Measurements from ENCODE around the gene COL20A1.

The COL20A1 gene

GRCh38 chr20:63261060-63261794 is 31.8 kb upstream of the COL20A1 start:
- no peaks in the 10 kb centered on the region for H3K4me1 ChIP-seq (ENCODE audit: control insufficient read depth in 2 of 2, insufficient read depth in 2 of 2, low read length in 2 of 2)
- H3K36me3 ChIP-seq (ENCODE audit: control insufficient read depth in 2 of 2, insufficient read depth in 2 of 2, low read length in 2 of 2): no peaks in the 10 kb centered on the region
- no peak overlapping the region for H3K4me3 ChIP-seq (ENCODE audit: low read length in 2 of 2)
- peaks cover 4 to 5% of the 10 kb centered on the region in 2 donors for H3K27me3 ChIP-seq (ENCODE audit: control insufficient read depth in 2 of 2, insufficient read depth in 2 of 2, low read length in 2 of 2)
- no peaks in the 10 kb centered on the region for H3K9me3 ChIP-seq (ENCODE audit: control insufficient read depth in 2 of 2, low read length in 2 of 2)
- no peak overlapping the region for H3K27ac ChIP-seq (ENCODE audit: low read depth in 2 of 2, low read length in 2 of 2)
- H3K9ac ChIP-seq (ENCODE audit: low read depth in 1 of 2, low read length in 2 of 2): no peak overlapping the region

- no peaks in the 10 kb centered on the region for H3K36me3 ChIP-seq (ENCODE audit: control insufficient read depth in 2 of 2, insufficient read depth in 2 of 2, low read length in 2 of 2)
- no peaks in the 10 kb centered on the region for H3K4me1 ChIP-seq (ENCODE audit: control insufficient read depth in 2 of 2, insufficient read depth in 2 of 2, low read length in 2 of 2)
- peaks cover 3 to 4% of the 10 kb centered on the region in 2 donors for H3K27me3 ChIP-seq (ENCODE audit: control insufficient read depth in 2 of 2, insufficient read depth in 2 of 2, low read length in 2 of 2)
- no peak overlapping the region for H3K27ac ChIP-seq (ENCODE audit: low read depth in 2 of 2, low read length in 2 of 2)
- no peak overlapping the region for H3K4me3 ChIP-seq (ENCODE audit: low read length in 2 of 2)
- no peaks in the 10 kb centered on the region for H3K9me3 ChIP-seq (ENCODE audit: control insufficient read depth in 2 of 2, low read length in 2 of 2)
- no peak overlapping the region for H3K9ac ChIP-seq (ENCODE audit: low read depth in 1 of 2, low read length in 2 of 2)
These were observed 31.0 kb upstream of the COL20A1 start for GRCh38 chr20:63261795-63262528.

GRCh38 chr20:63262836-63263235 is 30.1 kb upstream of the COL20A1 start:
- Histone ChIP-seq H3K4me3 (ENCODE audit: low read length in 2 of 2) (no peak overlapping the region), H3K27ac (ENCODE audit: low read depth in 2 of 2, low read length in 2 of 2) (no peak overlapping the region), H3K36me3 (ENCODE audit: control insufficient read depth in 2 of 2, insufficient read depth in 2 of 2, low read length in 2 of 2) (no peaks in the 10 kb centered on the region), H3K27me3 (ENCODE audit: control insufficient read depth in 2 of 2, insufficient read depth in 2 of 2, low read length in 2 of 2) (peaks cover under 1 to 7% of the 10 kb centered on the region in 2 donors), H3K9ac (ENCODE audit: low read depth in 1 of 2, low read length in 2 of 2) (no peak overlapping the region), H3K4me1 (ENCODE audit: control insufficient read depth in 2 of 2, insufficient read depth in 2 of 2, low read length in 2 of 2) (no peaks in the 10 kb centered on the region), H3K9me3 (ENCODE audit: control insufficient read depth in 2 of 2, low read length in 2 of 2) (no peaks in the 10 kb centered on the region)

- H3K4me1 ChIP-seq (ENCODE audit: control insufficient read depth in 2 of 2, insufficient read depth in 2 of 2, low read length in 2 of 2): no peaks in the 10 kb centered on the region
- no peak overlapping the region for H3K9ac ChIP-seq (ENCODE audit: low read depth in 1 of 2, low read length in 2 of 2)
- H3K9me3 ChIP-seq (ENCODE audit: control insufficient read depth in 2 of 2, low read length in 2 of 2): no peaks in the 10 kb centered on the region
- no peak overlapping the region for H3K4me3 ChIP-seq (ENCODE audit: low read length in 2 of 2)
- no peak overlapping the region for H3K27ac ChIP-seq (ENCODE audit: low read depth in 2 of 2, low read length in 2 of 2)
- H3K27me3 ChIP-seq (ENCODE audit: control insufficient read depth in 2 of 2, insufficient read depth in 2 of 2, low read length in 2 of 2): peaks cover 0 to 9% of the 10 kb centered on the region in 2 donors
- no peaks in the 10 kb centered on the region for H3K36me3 ChIP-seq (ENCODE audit: control insufficient read depth in 2 of 2, insufficient read depth in 2 of 2, low read length in 2 of 2)
These were observed 29.0 kb upstream of the COL20A1 start for GRCh38 chr20:63264000-63264399.

- no peaks in the 10 kb centered on the region for H3K9me3 ChIP-seq (ENCODE audit: control insufficient read depth in 2 of 2, low read length in 2 of 2)
- no peak overlapping the region for H3K27ac ChIP-seq (ENCODE audit: low read depth in 2 of 2, low read length in 2 of 2)
- H3K4me3 ChIP-seq (ENCODE audit: low read length in 2 of 2): no peak overlapping the region
- H3K27me3 ChIP-seq (ENCODE audit: control insufficient read depth in 2 of 2, insufficient read depth in 2 of 2, low read length in 2 of 2): peaks cover 0 to 9% of the 10 kb centered on the region in 2 donors
- no peaks in the 10 kb centered on the region for H3K36me3 ChIP-seq (ENCODE audit: control insufficient read depth in 2 of 2, insufficient read depth in 2 of 2, low read length in 2 of 2)
- H3K4me1 ChIP-seq (ENCODE audit: control insufficient read depth in 2 of 2, insufficient read depth in 2 of 2, low read length in 2 of 2): no peaks in the 10 kb centered on the region
- no peak overlapping the region for H3K9ac ChIP-seq (ENCODE audit: low read depth in 1 of 2, low read length in 2 of 2)
These were observed 28.5 kb upstream of the COL20A1 start for GRCh38 chr20:63264519-63264918.

- H3K4me3 ChIP-seq (ENCODE audit: low read length in 2 of 2): no peak overlapping the region
- no peak overlapping the region for H3K9ac ChIP-seq (ENCODE audit: low read depth in 1 of 2, low read length in 2 of 2)
- peaks cover 0 to 9% of the 10 kb centered on the region in 2 donors for H3K27me3 ChIP-seq (ENCODE audit: control insufficient read depth in 2 of 2, insufficient read depth in 2 of 2, low read length in 2 of 2)
- no peak overlapping the region for H3K27ac ChIP-seq (ENCODE audit: low read depth in 2 of 2, low read length in 2 of 2)
- no peaks in the 10 kb centered on the region for H3K9me3 ChIP-seq (ENCODE audit: control insufficient read depth in 2 of 2, low read length in 2 of 2)
- H3K36me3 ChIP-seq (ENCODE audit: control insufficient read depth in 2 of 2, insufficient read depth in 2 of 2, low read length in 2 of 2): no peaks in the 10 kb centered on the region
- H3K4me1 ChIP-seq (ENCODE audit: control insufficient read depth in 2 of 2, insufficient read depth in 2 of 2, low read length in 2 of 2): no peaks in the 10 kb centered on the region
These were observed 27.0 kb upstream of the COL20A1 start for GRCh38 chr20:63265891-63266515.

GRCh38 chr20:63267691-63268090 is 25.3 kb upstream of the COL20A1 start:
- no peaks in the 10 kb centered on the region for H3K36me3 ChIP-seq (ENCODE audit: control insufficient read depth in 2 of 2, insufficient read depth in 2 of 2, low read length in 2 of 2)
- H3K9me3 ChIP-seq (ENCODE audit: control insufficient read depth in 2 of 2, low read length in 2 of 2): no peaks in the 10 kb centered on the region
- H3K9ac ChIP-seq (ENCODE audit: low read depth in 1 of 2, low read length in 2 of 2): no peak overlapping the region
- no peak overlapping the region for H3K4me3 ChIP-seq (ENCODE audit: low read length in 2 of 2)
- peaks cover 0 to 5% of the 10 kb centered on the region in 2 donors for H3K4me1 ChIP-seq (ENCODE audit: control insufficient read depth in 2 of 2, insufficient read depth in 2 of 2, low read length in 2 of 2)
- no peak overlapping the region for H3K27ac ChIP-seq (ENCODE audit: low read depth in 2 of 2, low read length in 2 of 2)
- peaks cover 0 to 9% of the 10 kb centered on the region in 2 donors for H3K27me3 ChIP-seq (ENCODE audit: control insufficient read depth in 2 of 2, insufficient read depth in 2 of 2, low read length in 2 of 2)

- Histone ChIP-seq H3K9me3 (ENCODE audit: control insufficient read depth in 2 of 2, low read length in 2 of 2) (no peaks in the 10 kb centered on the region), H3K27ac (ENCODE audit: low read depth in 2 of 2, low read length in 2 of 2) (no peak overlapping the region), H3K27me3 (ENCODE audit: control insufficient read depth in 2 of 2, insufficient read depth in 2 of 2, low read length in 2 of 2) (peaks cover 0 to 9% of the 10 kb centered on the region in 2 donors), H3K4me3 (ENCODE audit: low read length in 2 of 2) (no peak overlapping the region), H3K9ac (ENCODE audit: low read depth in 1 of 2, low read length in 2 of 2) (no peak overlapping the region), H3K4me1 (ENCODE audit: control insufficient read depth in 2 of 2, insufficient read depth in 2 of 2, low read length in 2 of 2) (peaks cover 0 to 5% of the 10 kb centered on the region in 2 donors), H3K36me3 (ENCODE audit: control insufficient read depth in 2 of 2, insufficient read depth in 2 of 2, low read length in 2 of 2) (no peaks in the 10 kb centered on the region)
These were observed 24.7 kb upstream of the COL20A1 start for GRCh38 chr20:63268256-63268655.

- Histone ChIP-seq H3K4me1 (ENCODE audit: control insufficient read depth in 2 of 2, insufficient read depth in 2 of 2, low read length in 2 of 2) (peaks cover 4 to 9% of the 10 kb centered on the region in 2 donors), H3K9me3 (ENCODE audit: control insufficient read depth in 2 of 2, low read length in 2 of 2) (no peaks in the 10 kb centered on the region), H3K27me3 (ENCODE audit: control insufficient read depth in 2 of 2, insufficient read depth in 2 of 2, low read length in 2 of 2) (peaks cover 0 to 9% of the 10 kb centered on the region in 2 donors), H3K27ac (ENCODE audit: low read depth in 2 of 2, low read length in 2 of 2) (no peak overlapping the region), H3K9ac (ENCODE audit: low read depth in 1 of 2, low read length in 2 of 2) (no peak overlapping the region), H3K36me3 (ENCODE audit: control insufficient read depth in 2 of 2, insufficient read depth in 2 of 2, low read length in 2 of 2) (no peaks in the 10 kb centered on the region), H3K4me3 (ENCODE audit: low read length in 2 of 2) (no peak overlapping the region)
These were observed 24.1 kb upstream of the COL20A1 start for GRCh38 chr20:63268671-63269439.
